HG02623 (cell line): Measurements from ENCODE around the gene HOXB8.

Source experiments
- ATAC-seq: cut with Tn5 transposase; IDR thresholded peaks from one replicate; pipeline ENCODE4 v1.9.1; 2021; ENCODE audit warnings: moderate library complexity; ENCODE audit not compliant: unreplicated experiment

HOXB8 gene

DNA sequence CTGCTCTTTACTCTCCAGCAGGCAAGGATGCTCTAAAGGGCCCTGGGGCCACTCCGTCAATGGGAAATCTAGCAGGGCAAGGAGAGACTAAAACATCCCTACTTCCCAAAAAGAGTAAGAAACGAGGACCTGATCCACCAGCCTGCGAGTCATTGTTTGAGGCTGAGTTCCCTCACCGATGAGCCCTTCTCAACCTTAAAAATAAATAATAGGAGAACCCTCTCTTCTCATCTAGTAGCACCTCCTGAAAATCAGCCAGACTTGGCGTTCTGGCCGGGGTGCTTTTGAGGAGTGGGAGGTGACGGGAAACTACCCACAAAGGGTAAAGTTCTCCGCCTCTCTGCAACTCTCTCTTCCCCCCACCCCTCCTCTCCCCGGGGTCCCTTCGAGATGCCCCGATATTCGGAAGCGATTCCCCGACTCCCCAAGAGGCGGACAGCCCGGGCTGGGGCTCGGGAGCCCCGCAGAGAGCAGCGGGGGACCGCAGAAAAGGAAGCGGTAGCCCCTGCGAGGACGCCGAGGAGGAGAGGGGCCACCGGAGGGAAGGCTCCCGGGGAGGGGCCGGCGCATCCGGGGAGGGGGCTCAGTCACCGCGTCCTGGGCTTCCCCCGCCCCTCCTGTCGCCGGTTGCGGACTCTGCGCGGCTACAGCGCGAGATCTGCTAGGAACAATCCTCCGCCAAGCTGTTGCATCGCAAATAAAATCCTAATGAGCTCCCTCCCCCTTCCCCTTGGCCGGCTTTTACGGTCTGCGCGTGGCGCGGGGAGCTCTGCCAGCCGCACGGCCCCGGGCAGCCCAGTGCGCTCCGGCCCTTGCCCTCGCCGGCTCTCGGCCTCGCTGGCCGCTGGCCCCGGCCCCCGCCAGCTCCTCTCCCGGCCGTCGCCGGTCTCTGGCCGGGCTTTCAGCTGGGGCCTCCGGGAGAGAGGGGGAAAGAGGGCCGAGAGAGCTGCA, 9.7 kb upstream of the HOXB8 start:
- ATAC-seq: no peak

DNA sequence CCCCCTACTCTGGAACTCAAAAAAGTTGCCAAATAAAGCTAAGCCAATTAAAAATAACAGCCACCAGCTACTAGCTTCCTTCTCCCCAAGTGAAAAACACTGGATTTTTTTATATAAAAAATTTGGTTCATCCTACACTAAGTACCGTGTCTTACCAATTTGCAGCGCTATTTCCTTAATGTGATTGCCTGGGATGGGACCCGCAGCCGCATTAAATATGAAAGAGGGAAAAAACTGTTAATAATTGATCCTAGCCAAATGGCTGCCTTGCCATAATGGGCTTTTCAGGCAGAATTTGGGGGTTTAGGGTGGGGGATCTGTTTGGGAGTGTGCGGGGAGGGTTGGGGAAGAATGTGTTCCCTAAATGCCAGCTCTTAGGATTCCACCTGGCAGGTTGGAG, 9.0 kb upstream of the HOXB8 start:
- ATAC-seq: no peak

DNA sequence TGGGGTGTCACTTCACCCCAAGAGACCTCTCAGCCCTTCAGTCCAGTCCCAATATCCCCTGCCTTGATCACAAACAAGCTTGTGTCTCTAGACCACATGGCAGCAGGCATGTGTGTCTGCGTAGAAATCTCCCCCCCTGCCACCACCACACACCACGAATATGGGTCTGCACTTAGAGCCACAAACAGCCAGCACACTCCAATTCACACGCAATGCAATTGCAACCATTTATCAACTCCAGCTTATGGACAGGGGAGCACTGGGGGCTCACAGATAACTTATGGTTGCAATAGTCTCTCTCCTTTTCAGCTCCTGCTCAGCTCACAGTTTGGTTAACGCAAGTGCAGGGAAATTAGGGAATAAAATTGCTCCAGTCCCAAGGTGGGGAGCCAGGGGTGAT, 8.5 kb upstream of the HOXB8 start:
- ATAC-seq: no peak

DNA sequence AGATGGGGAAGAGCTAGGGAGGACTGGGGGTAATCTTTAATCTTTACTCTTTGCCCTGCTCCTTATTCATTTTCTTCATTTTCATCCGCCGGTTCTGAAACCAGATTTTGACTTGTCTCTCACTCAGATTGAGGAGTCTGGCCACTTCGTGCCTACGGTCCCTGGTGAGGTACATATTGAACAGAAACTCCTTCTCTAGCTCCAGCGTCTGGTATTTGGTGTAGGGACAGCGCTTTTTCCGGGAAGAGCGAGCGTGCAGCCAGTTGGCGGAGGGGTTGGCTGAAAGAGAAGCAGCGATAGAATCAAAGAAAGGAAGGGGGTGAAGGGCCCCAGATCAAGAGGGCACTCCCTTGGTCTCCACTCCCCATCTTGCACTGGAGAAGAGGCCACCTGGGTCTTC, 7.8 kb upstream of the HOXB8 start:
- ATAC-seq: no peak

DNA sequence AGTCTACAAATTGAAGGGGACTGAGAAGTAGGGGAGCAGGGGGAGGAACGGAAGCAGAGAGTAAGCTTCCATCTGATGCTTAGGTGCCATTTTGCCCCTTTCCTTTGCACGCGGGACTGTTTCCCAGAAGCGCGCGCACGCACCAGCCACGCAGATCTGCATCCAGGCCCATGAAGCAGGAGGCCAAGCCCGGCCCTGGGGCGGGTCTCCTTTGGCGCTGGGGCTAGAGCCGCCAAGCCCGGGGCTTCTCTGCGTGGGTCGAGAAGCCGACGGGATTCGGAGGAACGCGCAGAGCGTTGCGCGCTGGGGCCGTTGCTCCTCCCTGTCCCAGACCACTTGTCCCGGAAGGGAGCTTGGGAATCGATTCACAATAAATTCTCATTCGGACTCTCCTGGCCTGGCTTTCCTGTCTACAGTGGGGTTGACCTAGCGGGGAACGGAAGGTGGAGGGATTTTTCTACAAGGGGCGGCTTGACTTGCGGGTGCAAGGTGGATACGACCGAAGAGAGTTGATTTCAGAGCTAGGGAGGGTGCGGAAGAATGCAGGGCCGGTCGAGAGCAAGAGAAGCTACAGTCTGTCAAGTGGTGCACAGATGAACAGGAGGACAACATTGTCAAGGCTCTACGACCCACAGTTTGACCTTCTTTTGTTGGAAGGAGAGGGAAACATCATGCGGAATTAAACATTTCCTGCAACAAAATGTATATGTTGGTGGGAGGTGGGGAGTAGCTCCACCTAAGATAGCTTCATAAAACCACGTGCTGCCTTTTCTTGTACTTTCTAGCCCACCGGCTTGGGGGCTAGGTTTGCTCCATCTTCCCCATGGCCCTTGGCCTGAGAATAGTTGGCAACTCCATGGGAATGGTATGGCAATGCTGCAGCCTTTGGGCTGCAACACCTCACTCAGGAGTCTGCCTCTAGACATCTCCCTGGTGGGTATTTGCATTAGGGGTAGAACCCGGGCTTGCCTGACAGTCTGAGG, 6.6 kb upstream of the HOXB8 start:
- ATAC-seq: no peak

DNA sequence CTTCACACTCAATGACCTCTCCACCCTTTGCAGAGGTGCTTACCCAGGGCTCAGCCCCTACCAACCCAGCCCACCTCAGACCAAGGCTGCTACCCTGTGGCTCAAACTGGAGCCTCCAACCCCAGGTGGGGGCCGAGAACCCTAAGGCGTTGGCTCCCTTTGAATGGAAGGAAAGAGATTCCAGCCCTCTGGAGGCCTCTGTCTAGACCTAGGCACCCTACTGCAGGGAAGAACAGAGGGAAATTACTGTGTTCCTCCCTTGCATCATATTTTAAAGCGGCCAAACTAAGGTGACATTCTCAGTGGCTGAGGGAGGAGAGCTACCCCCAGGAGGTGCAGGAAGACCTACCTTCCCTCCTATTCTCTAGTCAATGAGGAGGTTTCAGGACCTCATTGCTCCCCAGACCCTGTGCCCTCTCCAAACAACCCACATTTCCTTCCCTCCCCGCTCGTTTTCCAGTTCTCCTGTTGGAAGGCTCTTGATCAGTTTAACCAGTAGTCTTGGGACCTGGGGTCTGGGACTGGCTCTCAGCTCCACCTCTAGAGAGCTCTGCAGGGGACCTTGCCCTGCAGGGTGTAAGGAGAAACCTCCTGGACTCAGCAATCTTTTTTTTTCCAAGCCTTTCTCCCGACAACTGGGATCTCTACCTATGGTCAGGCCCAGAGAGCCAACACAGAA, 5.5 kb upstream of the HOXB8 start:
- ATAC-seq: no peak

DNA sequence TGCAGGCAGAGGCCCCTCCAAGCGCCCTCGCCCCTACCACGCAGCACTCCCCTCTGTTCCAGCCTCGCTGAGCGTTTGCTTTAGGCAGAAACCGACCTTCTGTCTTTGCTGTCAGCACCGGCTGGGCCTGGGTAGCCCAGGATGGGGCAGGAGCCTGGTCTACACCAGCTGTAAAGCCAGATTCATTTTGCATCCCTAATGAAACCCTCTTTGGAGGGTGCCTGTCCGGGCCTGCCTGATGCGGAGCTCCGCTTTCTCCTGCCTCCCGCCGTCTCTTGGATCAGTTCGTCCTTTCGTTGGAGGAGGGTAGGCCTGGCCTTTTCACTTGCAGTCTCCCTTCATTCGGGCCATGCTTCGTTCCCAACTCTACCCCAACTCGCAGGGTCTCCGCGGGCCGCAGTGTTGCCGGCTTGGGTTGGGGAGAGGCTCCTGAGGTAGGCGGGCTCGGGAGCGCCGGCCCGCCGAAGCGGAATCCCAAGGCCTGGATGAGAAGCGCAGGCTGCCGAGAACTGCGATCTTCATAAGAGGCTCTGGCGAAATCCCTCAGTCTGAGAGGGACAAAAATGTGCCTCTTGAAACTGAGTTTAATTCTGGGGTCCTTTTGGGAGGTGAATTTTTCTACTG, 4.8 kb upstream of the HOXB8 start:
- no peak for ATAC-seq

DNA sequence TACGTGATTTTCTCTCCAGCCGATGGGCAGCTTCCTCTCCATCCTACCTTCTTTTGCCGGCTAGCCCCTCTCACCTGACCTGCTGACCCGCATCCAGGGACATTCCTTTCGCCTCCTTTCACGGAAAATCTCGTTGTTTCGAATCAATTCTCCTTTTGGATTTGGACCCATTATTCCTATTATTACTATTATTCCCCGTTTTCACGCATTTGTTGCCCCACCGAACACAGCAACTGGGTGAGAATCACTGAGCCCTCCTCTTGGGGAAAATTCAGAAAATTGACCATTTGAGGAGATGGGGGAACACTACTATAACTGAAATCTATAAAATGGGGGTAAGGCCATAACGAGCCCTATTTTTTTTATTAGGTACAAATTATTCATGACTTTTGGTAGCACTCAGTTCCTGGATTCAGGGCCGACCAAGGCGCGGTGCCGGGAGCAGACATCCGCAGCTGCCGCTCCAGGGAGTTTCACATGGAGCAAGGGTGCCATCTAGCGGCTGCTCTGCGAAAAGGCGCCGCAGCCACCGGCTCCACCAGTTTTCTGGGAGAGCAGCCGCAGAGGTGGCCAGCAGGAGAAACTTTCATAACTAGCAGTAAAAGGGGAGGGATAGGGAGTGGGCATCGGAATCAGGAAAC, 3.3 kb upstream of the HOXB8 start:
- no peak for ATAC-seq

DNA sequence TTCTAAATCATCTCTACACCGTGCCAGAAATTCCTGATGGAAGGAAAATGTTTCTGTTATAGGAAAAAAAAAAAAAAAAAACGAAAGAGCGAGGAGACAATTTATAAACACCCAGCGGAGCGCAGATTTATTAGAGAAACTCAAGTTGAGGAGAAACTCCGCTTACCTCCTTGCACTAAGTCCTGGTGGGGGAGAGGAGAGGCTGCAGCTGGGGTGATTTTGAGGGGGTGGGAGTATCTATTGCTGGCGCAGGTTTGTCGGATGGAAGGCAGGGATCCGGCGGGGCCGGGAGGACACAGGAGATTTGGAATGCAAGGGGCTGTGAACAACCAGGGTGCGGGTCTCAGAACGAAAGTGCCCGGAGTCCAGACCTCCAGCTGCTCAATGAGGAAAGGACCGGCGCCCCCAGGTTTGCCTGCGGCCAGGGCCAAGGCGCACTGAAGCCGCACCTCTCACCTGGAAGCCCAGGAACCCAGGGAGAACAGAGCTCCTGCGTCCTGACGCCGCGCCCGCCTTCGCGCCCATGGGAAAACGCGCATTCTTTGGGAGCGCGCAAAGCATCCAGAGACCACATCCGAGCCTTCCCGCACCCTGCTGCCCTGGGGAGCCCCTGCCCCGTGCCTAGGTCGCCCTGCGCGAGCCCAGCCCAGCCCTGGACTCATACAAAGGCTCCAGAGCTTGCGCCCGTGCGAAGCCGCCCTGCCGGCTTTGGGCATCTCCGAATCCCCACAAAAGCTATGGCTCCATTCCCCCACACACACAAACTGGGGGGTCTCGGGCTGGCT, 2.6 kb upstream of the HOXB8 start:
- ATAC-seq: no peak

DNA sequence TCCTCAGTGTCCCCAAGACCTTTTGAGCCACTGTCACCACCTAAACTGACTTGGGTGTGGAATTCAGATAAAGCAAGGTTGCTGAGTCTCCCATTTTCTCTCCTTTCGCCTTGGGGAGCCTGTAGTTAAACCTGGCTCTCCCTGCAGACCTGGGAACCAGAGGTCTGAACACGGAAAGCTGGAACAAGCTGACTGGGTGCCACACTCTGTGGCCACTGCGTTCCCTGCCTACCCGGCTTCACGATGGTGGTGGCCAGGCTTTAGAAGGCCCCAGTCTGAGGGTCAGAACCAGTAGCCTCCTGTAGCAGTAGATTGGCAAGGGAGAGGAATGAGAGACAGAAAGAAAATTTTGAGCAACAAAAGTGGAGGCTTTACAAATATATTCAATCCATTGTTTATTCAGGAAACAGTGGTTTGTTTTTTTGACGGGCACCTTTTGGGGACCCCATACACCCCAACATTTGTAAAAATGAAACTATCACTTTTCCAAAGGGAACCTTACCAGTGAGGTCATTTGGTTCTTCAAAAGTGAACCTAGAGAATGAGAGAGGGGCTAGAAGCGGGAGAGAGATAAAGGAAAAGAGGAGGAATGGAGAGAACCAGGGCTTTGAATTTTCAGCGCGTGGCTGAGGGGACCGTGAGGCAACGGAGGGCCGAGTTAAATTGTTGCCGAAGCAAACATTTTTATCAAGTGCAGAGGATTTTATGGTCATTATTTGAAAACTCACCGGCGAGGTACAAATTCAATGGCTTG, 1.8 kb upstream of the HOXB8 start:
- no peak for ATAC-seq

DNA sequence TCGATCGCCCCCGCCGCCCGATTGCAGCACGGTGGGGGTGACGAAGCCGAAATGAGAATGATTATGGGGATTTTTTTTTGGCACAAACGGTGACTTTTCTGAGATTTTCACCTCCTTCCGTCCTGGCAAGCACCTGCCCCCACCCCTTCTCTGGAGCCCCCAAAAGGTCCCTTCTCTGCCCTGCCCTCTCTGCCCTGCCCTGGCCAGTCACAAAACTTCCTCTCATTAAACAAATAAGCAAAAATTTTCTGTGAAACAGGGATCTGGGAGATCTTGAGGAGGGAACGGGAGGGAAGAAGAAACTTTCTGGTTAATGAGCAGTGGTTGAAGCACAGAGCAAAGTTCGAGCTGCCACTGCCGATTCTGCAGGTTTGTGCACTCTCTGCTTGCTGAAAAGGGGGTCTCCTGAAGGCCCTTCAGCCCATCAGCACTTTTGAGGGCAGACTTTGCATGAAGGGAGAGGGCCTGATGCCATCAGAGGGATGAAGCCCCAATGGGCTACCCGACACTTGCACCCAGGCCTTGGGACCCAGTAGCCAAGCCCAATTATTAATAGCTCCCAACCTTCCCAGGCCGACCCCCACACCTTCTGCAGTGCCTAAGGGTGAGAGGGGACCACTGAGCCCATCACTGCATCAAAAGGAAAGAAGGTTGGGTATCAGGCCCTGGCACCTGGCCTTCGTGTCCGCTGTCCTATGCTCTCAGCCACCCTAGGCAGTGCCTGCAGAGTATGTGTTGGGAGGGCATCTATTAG, 1.0 kb upstream of the HOXB8 start:
- no peak for ATAC-seq

DNA sequence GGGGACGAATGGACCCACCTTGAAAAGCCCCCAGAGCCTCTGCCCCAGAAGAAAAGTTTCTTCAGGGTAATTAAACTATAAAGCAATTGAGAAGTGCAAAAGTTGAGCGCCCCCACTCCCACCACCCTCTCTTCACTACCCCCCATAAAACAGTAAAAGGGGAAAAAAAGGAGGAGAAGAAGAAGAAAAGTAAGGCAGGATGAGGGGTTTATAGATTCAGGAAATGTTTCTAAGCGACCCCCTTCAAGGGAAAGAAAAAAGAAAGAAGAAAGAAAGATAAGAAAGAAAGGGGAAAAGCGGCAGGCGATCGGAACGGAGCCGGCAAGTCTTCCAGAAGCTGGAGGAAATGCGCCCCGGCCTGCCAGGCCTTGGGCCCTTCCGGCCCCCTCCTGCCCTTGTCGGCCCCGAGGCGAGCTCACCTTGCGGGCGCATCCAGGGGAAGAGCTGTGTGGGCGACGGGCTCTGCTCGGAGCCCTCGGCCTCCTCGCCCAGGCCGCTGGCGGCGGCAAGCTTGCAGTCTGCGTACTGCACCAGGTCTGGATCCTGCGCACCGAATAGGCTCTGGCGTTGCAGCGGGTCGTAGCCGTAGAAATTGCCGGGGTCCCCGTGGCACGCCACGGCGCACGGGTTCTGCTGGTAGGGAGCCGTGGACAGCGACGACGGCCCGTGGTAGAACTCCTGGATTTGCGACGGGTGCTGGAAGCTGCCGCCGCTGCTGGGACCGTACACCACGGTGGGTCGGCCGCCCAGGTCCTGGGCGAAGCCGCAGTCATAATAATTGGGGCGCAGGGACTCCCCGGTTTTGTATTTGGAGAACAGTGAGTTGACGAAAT, 1.0 kb downstream of the HOXB8 start:
- no peak for ATAC-seq

DNA sequence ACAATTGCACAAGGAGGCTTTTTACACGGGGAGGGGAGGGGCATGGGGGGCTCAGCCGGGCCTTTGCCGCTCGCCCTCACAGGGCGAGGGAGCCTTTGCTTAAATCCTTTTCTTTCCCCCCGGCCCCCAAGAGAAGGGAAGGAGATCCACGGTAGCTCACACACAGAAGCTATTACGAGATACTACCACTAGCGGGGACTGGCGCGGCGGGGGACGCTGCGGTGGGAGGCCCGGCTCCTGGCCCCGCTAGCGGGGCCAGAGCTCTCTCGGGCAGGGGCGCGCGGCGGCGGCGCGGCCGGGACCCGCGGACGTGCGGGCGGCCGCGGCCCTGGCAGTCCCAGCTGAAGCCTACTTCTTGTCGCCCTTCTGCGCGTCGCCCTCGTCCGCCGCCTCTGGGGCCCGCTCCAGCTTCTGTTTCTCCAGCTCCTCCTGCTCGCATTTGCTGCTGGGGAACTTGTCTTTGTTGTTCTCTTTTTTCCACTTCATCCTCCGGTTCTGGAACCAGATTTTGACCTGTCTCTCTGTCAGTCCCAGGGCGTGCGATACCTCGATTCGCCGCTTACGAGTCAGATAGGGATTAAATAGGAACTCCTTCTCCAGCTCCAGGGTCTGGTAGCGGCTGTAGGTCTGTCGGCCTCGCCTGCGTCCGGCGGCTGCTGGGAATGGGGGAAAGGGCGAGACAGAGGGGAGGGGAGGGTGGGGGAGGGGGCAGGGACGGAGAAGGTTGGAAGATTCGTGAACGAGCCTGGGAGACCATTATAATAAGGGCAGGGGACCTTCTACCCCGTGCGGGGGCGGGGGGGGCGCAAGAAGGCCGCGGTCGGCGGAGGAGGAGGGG, 2.0 kb downstream of the HOXB8 start:
- no peak for ATAC-seq

DNA sequence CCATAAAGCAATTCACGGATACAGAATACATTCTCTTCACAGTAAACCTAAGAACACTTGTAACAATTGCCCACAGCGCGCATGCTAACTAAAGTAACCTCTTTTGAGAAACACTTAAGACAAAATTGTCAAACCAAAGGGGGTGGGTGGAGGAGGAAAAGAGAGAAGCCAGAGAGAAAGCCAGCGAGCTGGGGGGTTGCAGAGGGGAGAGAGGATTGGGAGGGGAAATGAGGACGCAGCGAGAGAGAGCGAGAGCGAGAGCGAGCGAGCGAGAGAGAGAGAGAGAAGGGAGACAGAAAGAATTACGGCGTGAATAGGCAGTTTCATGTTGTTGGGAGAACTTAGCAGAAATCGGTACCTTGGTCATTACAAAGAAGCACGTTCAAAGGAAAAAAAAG, 2.6 kb downstream of the HOXB8 start:
- no peak for ATAC-seq

DNA sequence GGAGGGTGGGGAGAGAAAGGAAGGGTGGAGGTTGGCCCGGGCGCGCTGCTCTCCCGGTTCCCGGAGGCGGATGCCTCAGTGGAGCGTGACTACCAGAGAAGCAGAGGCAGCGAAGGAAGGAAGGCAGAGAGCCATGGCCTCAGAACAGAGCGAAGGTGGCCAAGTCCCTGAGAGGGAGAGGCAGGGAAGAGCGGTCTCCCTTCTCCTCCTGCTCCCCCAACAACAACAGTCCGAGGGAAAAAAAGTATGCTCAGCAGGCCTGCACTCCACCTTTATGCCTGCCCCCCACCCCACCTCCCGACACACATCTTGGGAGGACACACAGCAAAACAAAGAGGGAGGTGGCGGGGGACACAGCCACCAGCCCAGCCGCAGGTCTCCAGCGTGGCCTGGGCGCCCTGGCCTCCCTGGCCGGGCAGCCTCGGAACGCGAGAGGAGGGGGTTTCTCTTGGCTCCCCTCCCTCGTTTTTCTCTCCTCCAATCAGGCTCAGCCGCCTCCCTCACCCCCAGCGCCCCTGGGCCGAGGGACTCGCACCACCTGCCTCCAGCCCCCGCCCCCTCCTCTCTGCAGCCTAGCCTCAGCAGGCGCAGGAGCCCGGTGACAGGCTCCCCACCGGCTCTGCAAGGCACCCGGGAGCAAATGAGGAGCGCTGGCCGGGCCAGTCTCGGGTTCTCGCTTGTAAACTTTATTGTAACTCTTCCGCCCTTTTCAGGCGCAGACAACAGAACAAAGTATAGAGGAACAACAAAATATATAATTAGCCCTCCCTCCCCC, 3.2 kb downstream of the HOXB8 start:
- ATAC-seq: no peak

DNA sequence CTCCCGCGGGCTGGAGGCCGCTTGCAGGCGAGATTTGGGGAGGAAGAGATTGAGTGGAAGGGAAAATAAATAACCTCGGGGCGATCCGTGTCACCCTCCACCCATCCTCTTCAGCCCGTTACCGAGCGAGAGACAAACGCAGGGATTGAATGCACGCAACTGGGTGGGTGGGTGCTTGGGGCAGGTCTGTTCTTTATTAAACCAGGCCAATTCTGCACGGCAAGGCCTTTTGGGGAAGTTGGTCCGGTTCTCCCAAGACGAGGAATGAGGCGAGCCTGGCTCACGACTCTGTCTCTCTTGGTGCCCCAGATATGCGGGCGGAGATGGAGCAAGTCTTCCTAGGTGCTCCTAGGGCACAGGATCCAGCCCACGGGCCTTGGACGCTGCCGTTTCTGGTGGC, 3.9 kb downstream of the HOXB8 start:
- ATAC-seq: no peak
